SK-N-SH treated with all-trans-retinoic acid at 6 μM for 48 hours (cell line): ENCODE measurements around the gene CSF1.

Source experiments
- ATAC-seq: fragments of 200-7000 bp; cut with Tn5 transposase; 3 replicates; pipeline ENCODE4 v1.9.1; 2020; ENCODE audit warnings: mild to moderate bottlenecking, moderate library complexity
- ARNTL ChIP-seq: fragments of 450-650 bp; formaldehyde crosslinking; IDR thresholded peaks from 2 replicates; pipeline ENCODE4 v1.5.0; 2020; ENCODE audit warnings: low read depth, mild to moderate bottlenecking, moderate library complexity, borderline replicate concordance
- CSDC2 ChIP-seq: fragments of 250-450 bp; sonication (Bioruptor Pico); IDR thresholded peaks from 2 replicates; pipeline ENCODE4 v1.5.0; 2020; ENCODE audit warnings: mild to moderate bottlenecking, moderate library complexity
- ESRRG ChIP-seq: fragments of 250-450 bp; sonication (Bioruptor Pico); IDR thresholded peaks from 2 replicates; pipeline ENCODE4 v1.6.1; 2021; ENCODE audit warnings: mild to moderate bottlenecking
- GLIS3 ChIP-seq: fragments of 250-450 bp; sonication (Bioruptor Pico); IDR thresholded peaks from 2 replicates; pipeline ENCODE4 v1.5.0; 2020; ENCODE audit warnings: mild to moderate bottlenecking, moderate library complexity
- ISL1 ChIP-seq: fragments of 250-450 bp; sonication (Bioruptor Pico); IDR thresholded peaks from 2 replicates; pipeline ENCODE4 v2.1.2; 2022; ENCODE audit warnings: mild to moderate bottlenecking, moderate library complexity
- OSR1 ChIP-seq: fragments of 250-450 bp; sonication (Bioruptor Pico); IDR thresholded peaks from 2 replicates; pipeline ENCODE4 v1.8.0; 2022; ENCODE audit warnings: moderate library complexity, mild to moderate bottlenecking, inconsistent platforms
- PPARA ChIP-seq: fragments of 250-450 bp; sonication (Bioruptor Pico); IDR thresholded peaks from 2 replicates; pipeline ENCODE4 v1.5.0; 2020; ENCODE audit warnings: mild to moderate bottlenecking, borderline replicate concordance
- RARB ChIP-seq: fragments of 250-450 bp; sonication (Bioruptor Pico); IDR thresholded peaks from 2 replicates; pipeline ENCODE4 v1.8.0; 2021; ENCODE audit warnings: mild to moderate bottlenecking, moderate library complexity
- SNAI2 ChIP-seq: fragments of 250-450 bp; sonication (Bioruptor Pico); IDR thresholded peaks from 2 replicates; pipeline ENCODE4 v1.5.0; 2020; ENCODE audit warnings: mild to moderate bottlenecking, moderate library complexity
- TCF4 ChIP-seq: fragments of 250-450 bp; sonication (Bioruptor Pico); IDR thresholded peaks from 2 replicates; pipeline ENCODE4 v1.8.0; 2021; ENCODE audit warnings: mild to moderate bottlenecking, moderate library complexity, borderline replicate concordance
- TOX ChIP-seq: fragments of 250-450 bp; sonication (Bioruptor Pico); IDR thresholded peaks from 2 replicates; pipeline ENCODE4 v1.8.0; 2021; ENCODE audit warnings: mild to moderate bottlenecking, moderate library complexity, borderline replicate concordance
- ZC3H10 ChIP-seq: fragments of 250-450 bp; sonication (Bioruptor Pico); IDR thresholded peaks from 2 replicates; pipeline ENCODE4 v1.5.1; 2021; ENCODE audit warnings: mild to moderate bottlenecking, moderate library complexity
- ZFP3 ChIP-seq: fragments of 250-450 bp; sonication (Bioruptor Pico); IDR thresholded peaks from 2 replicates; pipeline ENCODE4 v1.5.0; 2020; ENCODE audit warnings: mild to moderate bottlenecking, moderate library complexity
- ZFP30 ChIP-seq: fragments of 450-650 bp; formaldehyde crosslinking; IDR thresholded peaks from 2 replicates; pipeline ENCODE4 v1.5.0; 2022; ENCODE audit warnings: mild to moderate bottlenecking, moderate library complexity
- ZNF565 ChIP-seq: fragments of 450-650 bp; formaldehyde crosslinking; conservative IDR thresholded peaks from 2 replicates; pipeline ENCODE4 v1.5.0; 2020; ENCODE audit warnings: low read depth, mild to moderate bottlenecking, moderate library complexity
- ZNF70 ChIP-seq: fragments of 450-650 bp; formaldehyde crosslinking; IDR thresholded peaks from 2 replicates; pipeline ENCODE4 v1.5.0; 2020; ENCODE audit warnings: mild to moderate bottlenecking, moderate library complexity
- ZNF8 ChIP-seq: fragments of 450-650 bp; formaldehyde crosslinking; IDR thresholded peaks from 2 replicates; pipeline ENCODE4 v1.5.0; 2020; ENCODE audit warnings: mild to moderate bottlenecking, moderate library complexity
- TF ChIP-seq, protein P1 (sequence below): fragments of 250-450 bp; sonication (Bioruptor Pico); IDR thresholded peaks from 2 replicates; pipeline ENCODE4 v1.5.1; 2020; ENCODE audit warnings: low read depth, mild to moderate bottlenecking, moderate library complexity
- TF ChIP-seq, protein P2 (sequence below): fragments of 250-450 bp; sonication (Bioruptor Pico); IDR thresholded peaks from 2 replicates; pipeline ENCODE4 v1.5.1; 2021; ENCODE audit warnings: mild to moderate bottlenecking, moderate library complexity
- TF ChIP-seq, protein P3 (sequence below): fragments of 250-450 bp; sonication (Bioruptor Pico); IDR thresholded peaks from 2 replicates; pipeline ENCODE4 v1.8.0; 2021; ENCODE audit warnings: low read depth, mild to moderate bottlenecking, moderate library complexity, borderline replicate concordance
- TF ChIP-seq, protein P4 (sequence below): fragments of 250-450 bp; sonication (Bioruptor Pico); IDR thresholded peaks from 2 replicates; pipeline ENCODE4 v1.5.0; 2020; ENCODE audit warnings: mild to moderate bottlenecking, moderate library complexity

The CSF1 gene

DNA sequence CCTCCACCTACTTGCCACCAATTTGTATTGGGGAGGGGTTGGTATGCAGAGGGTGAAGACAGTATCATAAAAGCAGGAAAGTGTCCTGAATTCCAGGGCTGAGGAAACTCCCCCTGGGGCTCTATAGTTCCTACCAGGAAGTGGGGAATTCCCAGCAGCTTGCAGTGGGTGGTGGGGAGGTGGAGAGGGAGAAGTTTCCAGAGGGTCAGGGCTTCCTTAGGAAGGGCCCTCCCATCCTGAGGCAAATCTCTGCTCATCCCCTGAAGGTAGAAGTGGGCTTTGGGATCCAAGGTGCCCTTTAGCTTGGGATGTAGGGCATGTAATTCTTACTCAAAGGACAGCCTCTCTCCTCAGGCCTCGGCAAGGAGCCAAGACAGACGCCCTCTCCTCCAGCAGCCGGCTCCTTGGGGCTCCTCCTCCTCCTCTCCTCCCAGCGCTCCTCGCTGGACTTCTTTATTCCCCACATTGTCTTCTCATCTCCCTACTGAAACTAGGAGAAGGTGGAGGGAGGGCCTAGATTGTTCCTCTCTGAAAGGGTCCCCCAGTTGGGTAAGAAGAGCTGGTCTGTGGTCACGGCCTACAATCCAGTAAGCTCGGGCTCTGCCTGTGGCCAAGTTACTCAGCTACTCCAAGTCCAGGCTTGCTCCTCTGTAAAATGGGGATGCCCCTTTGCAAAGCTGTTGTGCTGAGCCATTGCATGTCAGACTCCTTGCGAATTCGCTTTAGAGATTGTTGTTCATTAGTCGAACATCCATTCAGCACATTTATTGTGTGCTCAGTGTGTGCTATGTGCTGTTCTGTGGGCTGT lies 17.9 kb upstream of the CSF1 start:
- ATAC-seq, result no peak; the same call in none of the 3 replicates
- no peak for TF ChIP-seq OSR1 (CRISPR knock-in tag)
- TF ChIP-seq ZFP30 (CRISPR knock-in tag), result no peak
- no peak for TF ChIP-seq TOX (CRISPR knock-in tag)
- TF ChIP-seq TCF4 (CRISPR knock-in tag), result no peak
- TF ChIP-seq SNAI2 (CRISPR knock-in tag), result no peak
- TF ChIP-seq ISL1 (CRISPR knock-in tag), result no peak
- TF ChIP-seq ZNF8 (CRISPR knock-in tag), result no peak
- TF ChIP-seq ESRRG, result no peak
- TF ChIP-seq ARNTL, result no peak

DNA sequence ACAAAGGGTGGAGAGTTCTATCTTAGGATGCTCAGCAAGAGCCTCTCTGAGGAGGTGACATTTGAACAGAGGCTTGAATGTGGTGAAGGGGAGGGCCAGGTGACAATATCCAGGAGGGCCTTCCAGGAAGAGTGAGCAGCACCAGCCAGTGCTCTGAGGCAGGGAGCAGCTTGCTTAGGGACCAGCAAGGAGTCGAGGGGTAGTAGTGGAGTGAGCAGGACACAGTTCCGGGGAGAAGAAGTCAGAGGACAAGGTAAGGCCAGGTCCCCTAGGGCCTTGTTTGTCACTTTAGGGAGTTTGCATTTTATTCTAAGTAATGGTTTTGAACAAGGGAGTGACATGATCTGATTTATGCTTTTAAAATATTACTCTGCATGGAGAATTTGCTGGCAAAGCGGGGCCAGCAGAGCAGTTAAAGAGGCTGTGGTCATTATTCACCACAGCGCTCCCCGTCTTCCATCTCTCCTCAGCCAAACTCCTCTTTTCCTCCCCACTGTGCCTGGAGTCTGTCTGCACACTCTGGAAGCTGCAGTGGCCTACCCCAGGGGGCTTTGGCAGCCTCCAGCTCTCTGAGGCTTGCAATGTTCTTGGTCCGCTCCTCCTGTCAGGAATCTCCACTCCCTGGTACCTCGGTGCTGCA lies 17.0 kb upstream of the CSF1 start:
- no peak for TF ChIP-seq ZNF70 (CRISPR knock-in tag)
- TF ChIP-seq PPARA (CRISPR knock-in tag), result no peak
- TF ChIP-seq, protein P1, sequence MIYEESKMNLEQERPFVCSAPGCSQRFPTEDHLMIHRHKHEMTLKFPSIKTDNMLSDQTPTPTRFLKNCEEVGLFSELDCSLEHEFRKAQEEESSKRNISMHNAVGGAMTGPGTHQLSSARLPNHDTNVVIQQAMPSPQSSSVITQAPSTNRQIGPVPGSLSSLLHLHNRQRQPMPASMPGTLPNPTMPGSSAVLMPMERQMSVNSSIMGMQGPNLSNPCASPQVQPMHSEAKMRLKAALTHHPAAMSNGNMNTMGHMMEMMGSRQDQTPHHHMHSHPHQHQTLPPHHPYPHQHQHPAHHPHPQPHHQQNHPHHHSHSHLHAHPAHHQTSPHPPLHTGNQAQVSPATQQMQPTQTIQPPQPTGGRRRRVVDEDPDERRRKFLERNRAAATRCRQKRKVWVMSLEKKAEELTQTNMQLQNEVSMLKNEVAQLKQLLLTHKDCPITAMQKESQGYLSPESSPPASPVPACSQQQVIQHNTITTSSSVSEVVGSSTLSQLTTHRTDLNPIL (CRISPR knock-in tag), result no peak
- ATAC-seq, result no peak

DNA sequence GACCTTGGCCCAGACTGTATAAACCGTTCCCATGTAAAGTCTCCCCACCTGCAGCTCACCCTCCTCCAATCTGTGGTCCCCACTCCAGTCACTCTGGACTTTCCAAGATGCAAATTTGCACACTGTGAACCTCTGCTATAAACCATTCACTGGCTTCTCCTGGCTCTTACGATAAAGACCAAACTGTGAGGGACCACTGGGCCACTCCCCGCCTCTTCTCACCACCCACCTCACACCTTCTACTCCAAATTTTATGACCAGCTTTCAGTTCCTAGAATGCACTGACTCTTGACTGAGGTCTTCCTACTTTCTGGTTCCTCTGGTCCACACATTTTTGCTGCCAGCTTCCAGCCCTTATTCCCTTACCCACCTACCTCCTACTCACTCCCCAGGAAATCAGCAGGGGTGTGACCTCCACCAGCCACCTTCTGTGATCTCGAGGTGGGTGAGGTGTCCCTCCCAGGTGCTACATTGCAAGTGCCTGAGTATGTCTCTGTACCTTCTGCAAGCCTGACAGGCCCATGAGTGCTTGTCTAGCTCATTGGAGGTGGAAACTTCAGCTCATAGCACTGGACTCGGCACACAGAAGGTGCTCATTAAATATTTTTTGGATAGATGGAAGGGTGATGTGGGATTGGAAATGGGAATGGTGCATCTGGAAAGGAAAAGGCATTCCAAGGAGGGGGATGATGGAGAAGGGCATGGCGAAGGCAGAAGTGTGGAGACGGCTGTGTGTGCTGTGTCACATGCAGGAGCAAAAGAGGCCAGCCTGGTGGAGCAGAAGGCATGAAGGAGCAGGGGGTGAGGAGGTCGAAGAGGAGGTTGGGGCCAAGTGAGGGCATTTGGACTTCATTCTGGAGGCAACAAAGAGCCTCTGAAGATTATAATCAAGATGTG lies 15.6 kb upstream of the CSF1 start:
- no peak for ATAC-seq
- TF ChIP-seq ZC3H10 (CRISPR knock-in tag) (no peak), TOX (CRISPR knock-in tag) (no peak), ZNF70 (CRISPR knock-in tag) (no peak), GLIS3 (no peak), OSR1 (CRISPR knock-in tag) (no peak), ZNF565 (CRISPR knock-in tag) (no peak), PPARA (CRISPR knock-in tag) (no peak), SNAI2 (CRISPR knock-in tag) (no peak), RARB (CRISPR knock-in tag) (no peak), CSDC2 (CRISPR knock-in tag) (no peak), ZFP3 (no peak)
- TF ChIP-seq, protein P1 (CRISPR knock-in tag), result no peak
- TF ChIP-seq, protein P2, sequence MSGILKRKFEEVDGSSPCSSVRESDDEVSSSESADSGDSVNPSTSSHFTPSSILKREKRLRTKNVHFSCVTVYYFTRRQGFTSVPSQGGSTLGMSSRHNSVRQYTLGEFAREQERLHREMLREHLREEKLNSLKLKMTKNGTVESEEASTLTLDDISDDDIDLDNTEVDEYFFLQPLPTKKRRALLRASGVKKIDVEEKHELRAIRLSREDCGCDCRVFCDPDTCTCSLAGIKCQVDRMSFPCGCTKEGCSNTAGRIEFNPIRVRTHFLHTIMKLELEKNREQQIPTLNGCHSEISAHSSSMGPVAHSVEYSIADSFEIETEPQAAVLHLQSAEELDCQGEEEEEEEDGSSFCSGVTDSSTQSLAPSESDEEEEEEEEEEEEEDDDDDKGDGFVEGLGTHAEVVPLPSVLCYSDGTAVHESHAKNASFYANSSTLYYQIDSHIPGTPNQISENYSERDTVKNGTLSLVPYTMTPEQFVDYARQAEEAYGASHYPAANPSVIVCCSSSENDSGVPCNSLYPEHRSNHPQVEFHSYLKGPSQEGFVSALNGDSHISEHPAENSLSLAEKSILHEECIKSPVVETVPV (CRISPR knock-in tag), result no peak

DNA sequence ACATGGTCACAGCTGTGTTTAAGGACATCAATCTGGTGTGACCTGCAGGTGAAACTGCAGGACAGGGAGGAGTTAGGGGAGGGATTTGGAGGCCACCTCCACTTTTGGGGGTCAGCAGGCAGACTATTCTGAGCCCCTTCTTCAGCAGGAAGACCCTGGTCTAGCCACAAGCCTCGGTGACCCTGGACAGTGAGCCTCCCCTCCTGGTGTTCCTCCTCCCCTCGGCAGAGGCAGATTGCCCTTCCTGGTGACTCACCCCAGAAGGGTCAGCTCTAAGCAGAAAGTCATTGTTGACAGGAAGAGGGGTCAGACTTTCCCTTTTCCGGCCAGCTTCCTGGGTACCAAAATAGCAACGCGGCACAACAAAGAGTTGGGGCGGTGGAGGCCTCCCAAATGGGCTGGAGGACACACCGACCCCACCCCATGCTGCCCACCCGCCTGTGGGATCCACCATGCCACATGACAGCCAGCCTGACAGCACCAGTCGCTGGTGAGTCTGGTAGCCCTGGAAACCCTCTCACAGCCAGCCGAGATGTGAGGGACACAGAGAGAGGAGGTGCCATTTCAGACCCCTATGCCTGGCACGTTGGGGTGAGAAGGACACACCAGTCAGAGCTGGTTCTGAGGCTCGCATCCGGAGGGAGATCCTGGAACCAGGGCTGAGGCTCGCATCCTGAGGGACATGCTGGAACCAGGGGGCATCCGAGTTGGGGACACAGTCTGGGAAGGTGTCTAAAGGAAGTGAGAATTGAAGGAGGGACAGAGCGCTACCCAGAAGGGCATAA lies 14.7 kb upstream of the CSF1 start:
- peak; percentile 47; the same call in 2 of the 3 replicates for ATAC-seq
- no peak for TF ChIP-seq ZNF565 (CRISPR knock-in tag)
- TF ChIP-seq ARNTL, result no peak
- no peak for TF ChIP-seq ISL1 (CRISPR knock-in tag)
- TF ChIP-seq ZC3H10 (CRISPR knock-in tag), result no peak
- TF ChIP-seq ZNF70 (CRISPR knock-in tag), result no peak
- TF ChIP-seq CSDC2 (CRISPR knock-in tag), result no peak
- no peak for TF ChIP-seq PPARA (CRISPR knock-in tag)
- TF ChIP-seq, protein P2 (CRISPR knock-in tag), result no peak
- no peak for TF ChIP-seq OSR1 (CRISPR knock-in tag)
- TF ChIP-seq, protein P3, sequence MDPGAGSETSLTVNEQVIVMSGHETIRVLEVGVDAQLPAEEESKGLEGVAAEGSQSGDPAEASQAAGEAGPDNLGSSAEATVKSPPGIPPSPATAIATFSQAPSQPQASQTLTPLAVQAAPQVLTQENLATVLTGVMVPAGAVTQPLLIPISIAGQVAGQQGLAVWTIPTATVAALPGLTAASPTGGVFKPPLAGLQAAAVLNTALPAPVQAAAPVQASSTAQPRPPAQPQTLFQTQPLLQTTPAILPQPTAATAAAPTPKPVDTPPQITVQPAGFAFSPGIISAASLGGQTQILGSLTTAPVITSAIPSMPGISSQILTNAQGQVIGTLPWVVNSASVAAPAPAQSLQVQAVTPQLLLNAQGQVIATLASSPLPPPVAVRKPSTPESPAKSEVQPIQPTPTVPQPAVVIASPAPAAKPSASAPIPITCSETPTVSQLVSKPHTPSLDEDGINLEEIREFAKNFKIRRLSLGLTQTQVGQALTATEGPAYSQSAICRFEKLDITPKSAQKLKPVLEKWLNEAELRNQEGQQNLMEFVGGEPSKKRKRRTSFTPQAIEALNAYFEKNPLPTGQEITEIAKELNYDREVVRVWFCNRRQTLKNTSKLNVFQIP (CRISPR knock-in tag), result no peak
- TF ChIP-seq ZNF8 (CRISPR knock-in tag), result no peak
- TF ChIP-seq, protein P4, sequence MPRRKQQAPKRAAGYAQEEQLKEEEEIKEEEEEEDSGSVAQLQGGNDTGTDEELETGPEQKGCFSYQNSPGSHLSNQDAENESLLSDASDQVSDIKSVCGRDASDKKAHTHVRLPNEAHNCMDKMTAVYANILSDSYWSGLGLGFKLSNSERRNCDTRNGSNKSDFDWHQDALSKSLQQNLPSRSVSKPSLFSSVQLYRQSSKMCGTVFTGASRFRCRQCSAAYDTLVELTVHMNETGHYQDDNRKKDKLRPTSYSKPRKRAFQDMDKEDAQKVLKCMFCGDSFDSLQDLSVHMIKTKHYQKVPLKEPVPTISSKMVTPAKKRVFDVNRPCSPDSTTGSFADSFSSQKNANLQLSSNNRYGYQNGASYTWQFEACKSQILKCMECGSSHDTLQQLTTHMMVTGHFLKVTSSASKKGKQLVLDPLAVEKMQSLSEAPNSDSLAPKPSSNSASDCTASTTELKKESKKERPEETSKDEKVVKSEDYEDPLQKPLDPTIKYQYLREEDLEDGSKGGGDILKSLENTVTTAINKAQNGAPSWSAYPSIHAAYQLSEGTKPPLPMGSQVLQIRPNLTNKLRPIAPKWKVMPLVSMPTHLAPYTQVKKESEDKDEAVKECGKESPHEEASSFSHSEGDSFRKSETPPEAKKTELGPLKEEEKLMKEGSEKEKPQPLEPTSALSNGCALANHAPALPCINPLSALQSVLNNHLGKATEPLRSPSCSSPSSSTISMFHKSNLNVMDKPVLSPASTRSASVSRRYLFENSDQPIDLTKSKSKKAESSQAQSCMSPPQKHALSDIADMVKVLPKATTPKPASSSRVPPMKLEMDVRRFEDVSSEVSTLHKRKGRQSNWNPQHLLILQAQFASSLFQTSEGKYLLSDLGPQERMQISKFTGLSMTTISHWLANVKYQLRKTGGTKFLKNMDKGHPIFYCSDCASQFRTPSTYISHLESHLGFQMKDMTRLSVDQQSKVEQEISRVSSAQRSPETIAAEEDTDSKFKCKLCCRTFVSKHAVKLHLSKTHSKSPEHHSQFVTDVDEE (CRISPR knock-in tag), result no peak
